Bronchial epithelial cell (primary cell): ENCODE measurements around the gene SMYD3. TPM values are rescaled to one million over a fixed set of nuclear protein-coding genes. Genes with fewer than 3 reads are reported as not detected.

Experiments used
- DNase-seq: peaks from one replicate; pipeline ENCODE4 v3.0.0-alpha.2; 2010; ENCODE audit warnings: low read depth
- FAIRE-seq: peaks from 2 replicates; lab custom pipeline; 2011; peaks lifted over from hg19 to GRCh38; lab: Jason Lieb, UNC
- H3K27me3 ChIP-seq: 2 replicates; pipeline ENCODE4 v1.5.1; 2011; ENCODE audit warnings: low read length; ENCODE audit not compliant: control insufficient read depth, insufficient read depth
- H3K36me3 ChIP-seq: 2 replicates; pipeline ENCODE4 v1.5.1; 2011; ENCODE audit warnings: low read length; ENCODE audit not compliant: control insufficient read depth, insufficient read depth
- H3K4me3 ChIP-seq: 2 replicates; pipeline ENCODE4 v1.5.1; 2011; ENCODE audit warnings: mild to moderate bottlenecking, low read depth, low read length, control low read depth
- CTCF ChIP-seq: IDR thresholded peaks from 2 replicates; pipeline ENCODE4 v1.5.1; 2011; ENCODE audit warnings: mild to moderate bottlenecking, moderate library complexity, low read length, control low read depth, inconsistent platforms; ENCODE audit not compliant: insufficient read depth, severe bottlenecking
- total RNA-seq: library from RNA; depleted of rRNA; stranded (reverse); fragments of >200 nt; gene quantifications from 2 replicates; pipeline ENCODE4 v1.2.1, GENCODE V29; 2014

The SMYD3 gene
- total RNA-seq, 1 donor from 2014 or later: 17.4 TPM

DNA sequence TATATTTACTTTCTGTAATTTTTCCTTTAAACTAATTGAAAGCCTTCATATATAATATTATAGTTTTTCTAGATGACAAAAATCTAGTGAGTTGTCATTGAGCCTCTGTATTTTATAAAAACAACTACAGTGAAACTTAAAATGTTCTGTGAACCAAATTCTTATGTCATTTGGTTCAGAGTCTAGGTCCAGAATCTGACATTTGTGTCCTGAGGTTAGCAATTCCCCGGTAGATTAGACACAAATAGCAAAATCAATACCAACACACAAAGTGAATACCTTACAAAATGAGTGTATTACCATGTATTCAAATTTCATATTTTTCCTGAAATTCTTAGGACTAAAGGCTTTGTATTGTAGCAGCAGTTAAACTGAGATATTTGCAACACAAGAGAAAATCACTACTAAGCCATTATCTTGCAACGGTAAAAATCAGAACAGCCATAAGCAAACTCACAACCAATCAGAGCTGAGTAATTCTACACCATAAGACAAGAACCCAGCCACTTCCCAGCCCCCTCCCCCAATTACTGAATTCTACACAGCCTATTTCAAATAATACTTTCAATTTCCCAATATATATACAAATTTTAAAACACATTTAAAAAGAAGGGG lies 573.5 kb downstream of the SMYD3 start:
- H3K4me3 ChIP-seq: no peak overlapping the region
- DNase-seq: no peak
- no peak for FAIRE-seq
- no peak for TF ChIP-seq CTCF
- no peaks in the 10 kb centered on the region for H3K36me3 ChIP-seq
- no peaks in the 10 kb centered on the region for H3K27me3 ChIP-seq

DNA sequence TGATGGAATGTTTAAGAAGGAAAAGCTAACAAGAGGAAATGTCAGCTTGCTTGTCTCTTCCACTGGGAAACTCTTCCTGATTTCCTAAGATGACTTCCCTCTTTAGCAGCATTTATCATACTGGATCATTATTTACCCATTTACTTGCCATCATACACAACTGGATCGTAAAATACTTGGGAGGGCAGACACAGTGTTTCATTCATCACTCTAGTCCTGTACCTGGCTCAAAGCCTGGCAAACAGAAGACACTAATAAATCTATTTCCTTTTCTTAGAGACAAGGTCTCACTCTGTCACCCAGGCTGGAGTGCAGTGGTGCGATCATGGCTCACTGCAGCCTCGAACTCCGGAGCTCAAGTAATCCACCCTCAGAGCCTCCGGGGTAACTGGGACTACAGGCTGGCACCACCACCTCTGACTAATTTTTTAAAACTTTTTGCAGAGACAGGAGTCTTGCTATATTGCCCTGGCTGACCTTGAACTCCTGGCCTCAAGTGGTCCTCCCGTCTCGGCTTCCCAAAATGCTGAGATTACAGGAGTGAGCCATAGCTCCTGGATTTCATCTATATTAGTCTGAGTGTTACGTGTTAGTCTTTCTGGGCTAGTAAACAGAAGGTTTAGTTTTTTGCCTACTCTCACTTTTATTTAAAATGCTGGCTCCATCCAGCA lies 574.6 kb downstream of the SMYD3 start:
- FAIRE-seq (no peak), DNase-seq (no peak)
- H3K27me3 ChIP-seq: no peaks in the 10 kb centered on the region
- H3K4me3 ChIP-seq: no peak overlapping the region
- no peaks in the 10 kb centered on the region for H3K36me3 ChIP-seq
- no peak for TF ChIP-seq CTCF

DNA sequence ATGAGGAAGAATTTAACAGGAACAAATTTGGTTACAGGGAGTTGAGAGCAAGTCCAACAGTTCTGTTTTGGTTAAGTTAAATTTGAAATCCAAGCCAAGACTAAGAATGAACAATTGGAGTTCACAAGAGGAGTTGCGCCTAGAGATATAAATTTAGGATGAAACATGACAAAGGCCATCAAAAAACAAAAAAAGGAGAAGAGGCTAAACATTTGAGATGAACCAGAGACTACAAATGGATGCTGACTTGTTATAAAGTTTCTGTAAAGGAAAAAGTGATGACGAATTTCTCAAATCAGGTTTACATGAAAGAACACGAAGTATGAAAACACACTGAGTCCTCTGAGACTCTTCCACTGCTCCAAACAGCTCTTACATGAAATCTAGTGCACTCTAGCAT lies 575.6 kb downstream of the SMYD3 start:
- Histone ChIP-seq H3K27me3 (no peaks in the 10 kb centered on the region), H3K4me3 (no peak overlapping the region), H3K36me3 (no peaks in the 10 kb centered on the region)
- FAIRE-seq (no peak), DNase-seq (no peak)
- TF ChIP-seq CTCF: no peak

DNA sequence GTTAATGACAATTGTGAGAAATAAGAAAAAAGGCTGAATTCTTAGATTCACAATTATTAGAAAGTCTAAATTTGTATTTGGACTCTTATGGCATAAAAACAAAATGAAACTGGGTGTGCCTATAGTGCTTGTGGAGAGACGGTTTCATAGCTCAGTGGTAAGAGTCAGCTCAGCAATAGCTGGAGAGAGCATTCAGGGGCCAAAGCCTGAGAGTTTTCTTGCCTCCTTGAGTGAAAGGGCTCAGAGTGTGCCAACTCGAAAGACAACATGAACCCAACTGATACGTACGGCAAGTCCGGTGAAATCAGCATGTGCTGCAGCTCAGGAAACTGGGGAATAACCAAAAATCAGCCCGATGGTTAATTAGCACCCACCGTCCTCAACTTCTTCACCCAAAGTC lies 577.9 kb downstream of the SMYD3 start:
- Histone ChIP-seq H3K27me3 (no peaks in the 10 kb centered on the region), H3K36me3 (no peaks in the 10 kb centered on the region), H3K4me3 (no peak overlapping the region)
- DNase-seq (no peak), FAIRE-seq (no peak)
- TF ChIP-seq CTCF: no peak

DNA sequence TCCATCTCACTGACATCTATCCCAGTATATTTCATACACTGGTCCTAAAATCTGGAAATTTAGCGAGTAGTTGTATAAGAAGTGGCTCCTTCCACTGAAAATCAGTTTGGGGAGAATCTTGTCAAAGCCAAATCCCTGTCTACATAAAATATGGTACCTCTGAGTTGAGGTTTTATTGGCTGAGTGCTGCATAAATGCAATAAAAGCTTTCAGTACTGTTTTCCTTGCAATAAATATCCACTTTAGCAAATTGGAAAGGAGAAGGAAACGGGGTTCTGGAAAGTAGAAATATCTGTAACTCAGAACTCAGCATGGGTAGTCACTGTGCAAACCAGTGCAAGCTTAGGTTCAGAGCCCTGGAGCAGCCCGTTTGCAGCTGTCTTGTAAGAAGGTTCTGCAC lies 580.2 kb downstream of the SMYD3 start:
- no peak for FAIRE-seq
- H3K36me3 ChIP-seq: no peaks in the 10 kb centered on the region
- no peaks in the 10 kb centered on the region for H3K27me3 ChIP-seq
- no peak for TF ChIP-seq CTCF
- no peak overlapping the region for H3K4me3 ChIP-seq
- no peak for DNase-seq
